HUES48 (cell line): Measurements from ENCODE around the gene FOXO1.

Source experiments
- H3K27ac ChIP-seq: one replicate; pipeline ENCODE4 v1.7.0; 2013; ENCODE audit warnings: low read depth, low read length, inconsistent platforms
- H3K27me3 ChIP-seq: 2 replicates; pipeline ENCODE4 v1.6.1; 2013; ENCODE audit warnings: mild to moderate bottlenecking, low read length; ENCODE audit not compliant: control insufficient read depth, insufficient read depth
- H3K36me3 ChIP-seq: 2 replicates; pipeline ENCODE4 v1.6.1; 2013; ENCODE audit warnings: low read length; ENCODE audit not compliant: control insufficient read depth, insufficient read depth
- H3K4me1 ChIP-seq: 2 replicates; pipeline ENCODE4 v1.6.1; 2013; ENCODE audit warnings: mild to moderate bottlenecking, low read length; ENCODE audit not compliant: control insufficient read depth, insufficient read depth
- H3K4me3 ChIP-seq: 2 replicates; pipeline ENCODE4 v1.5.1; 2013; ENCODE audit warnings: mild to moderate bottlenecking, low read depth, low read length
- H3K9ac ChIP-seq: 2 replicates; pipeline ENCODE4 v1.6.1; 2013; ENCODE audit warnings: mild to moderate bottlenecking, low read depth, low read length, moderate library complexity
- H3K9me3 ChIP-seq: 2 replicates; pipeline ENCODE4 v1.6.1; 2013; ENCODE audit warnings: low read length; ENCODE audit not compliant: control insufficient read depth, insufficient read depth

FOXO1 gene

DNA sequence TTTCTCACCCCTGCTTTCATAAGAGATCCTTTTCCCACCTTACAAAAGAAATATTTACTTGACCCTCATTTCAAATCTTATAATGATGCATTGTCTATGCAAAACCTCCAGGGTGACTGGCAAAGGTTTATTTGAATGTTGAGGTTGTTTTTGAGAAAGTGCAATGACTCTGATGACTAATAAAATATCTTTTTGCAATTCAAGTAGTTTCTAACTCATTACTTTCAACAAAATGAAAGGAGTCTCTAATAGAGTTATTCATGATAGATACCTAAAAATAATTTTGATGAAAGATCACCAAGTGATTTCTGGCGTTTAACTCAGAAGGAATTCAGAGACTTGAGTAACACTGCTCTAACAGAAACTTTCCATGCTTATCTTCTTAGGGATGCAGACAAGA lies 144.2 kb downstream of the FOXO1 start:
- H3K27me3 ChIP-seq, result no peaks in the 10 kb centered on the region
- H3K4me1 ChIP-seq, result peaks cover 7% of the 10 kb centered on the region
- no peak overlapping the region for H3K9ac ChIP-seq
- no peaks in the 10 kb centered on the region for H3K9me3 ChIP-seq
- no peak overlapping the region for H3K27ac ChIP-seq
- H3K36me3 ChIP-seq, result no peaks in the 10 kb centered on the region
- H3K4me3 ChIP-seq, result no peak overlapping the region

DNA sequence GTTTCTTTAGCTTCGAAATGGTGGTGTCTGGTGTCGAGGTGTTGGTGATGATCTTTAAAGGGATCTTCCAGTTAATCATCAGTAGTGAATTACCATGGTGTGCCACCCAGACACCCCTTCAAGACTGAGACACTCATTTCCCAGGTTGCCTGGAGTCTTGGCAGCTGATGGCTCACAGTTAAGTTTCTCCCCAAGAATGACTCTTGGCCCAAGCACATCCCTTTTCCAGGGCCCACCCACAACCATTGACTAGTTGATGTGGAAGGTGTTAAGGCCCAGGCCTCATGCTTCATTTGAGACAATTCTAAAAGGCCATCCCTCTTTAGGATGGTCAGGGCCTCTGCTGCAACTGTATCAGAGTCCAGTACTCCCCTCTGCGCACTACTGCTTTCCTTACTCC lies 145.5 kb downstream of the FOXO1 start:
- Histone ChIP-seq H3K27ac (no peak overlapping the region), H3K9ac (no peak overlapping the region), H3K27me3 (no peaks in the 10 kb centered on the region), H3K9me3 (no peaks in the 10 kb centered on the region), H3K4me3 (no peak overlapping the region), H3K36me3 (no peaks in the 10 kb centered on the region), H3K4me1 (peaks cover 9% of the 10 kb centered on the region)

DNA sequence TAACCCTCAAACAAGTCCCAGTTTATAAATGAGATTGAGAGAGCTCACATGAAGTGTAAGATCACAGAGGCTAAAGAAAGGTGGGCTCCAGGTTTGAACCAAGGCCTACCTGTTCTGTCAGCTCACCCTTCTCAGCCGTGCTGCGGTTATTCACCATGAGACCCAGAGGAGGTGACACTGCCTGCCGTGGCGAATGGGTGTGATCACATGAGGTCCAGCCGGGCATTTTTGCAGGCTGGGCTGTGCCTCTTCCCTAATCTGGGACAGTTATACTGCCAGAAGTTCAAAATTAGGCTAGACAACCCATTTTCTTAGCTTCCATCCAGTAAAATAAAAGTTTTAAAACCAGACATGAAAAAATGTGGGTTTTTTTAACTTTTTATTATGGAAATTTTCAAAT lies 146.8 kb downstream of the FOXO1 start:
- Histone ChIP-seq H3K27ac (no peak overlapping the region), H3K9ac (no peak overlapping the region), H3K4me3 (no peak overlapping the region), H3K36me3 (no peaks in the 10 kb centered on the region), H3K9me3 (no peaks in the 10 kb centered on the region), H3K4me1 (peaks cover 9% of the 10 kb centered on the region), H3K27me3 (no peaks in the 10 kb centered on the region)

DNA sequence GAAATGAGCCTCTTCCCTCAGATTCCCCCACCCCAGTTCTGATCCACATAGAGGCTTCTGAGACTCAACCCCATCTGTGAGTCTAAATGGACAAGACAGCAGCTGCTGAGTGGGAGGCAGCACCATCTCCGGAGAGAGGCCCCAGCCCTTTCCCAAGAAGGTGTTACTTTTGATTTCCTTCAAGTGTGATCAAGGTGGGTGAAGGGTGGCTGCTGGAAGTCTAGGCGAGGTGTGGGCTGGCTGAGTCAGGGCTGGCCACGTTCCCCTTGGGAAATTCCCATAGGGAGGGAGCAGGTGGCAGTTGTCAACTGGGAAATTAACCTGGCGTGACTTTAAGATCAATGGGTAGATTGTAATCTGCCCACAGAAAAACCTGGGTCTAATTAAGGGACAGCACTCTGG lies 148.0 kb downstream of the FOXO1 start:
- H3K36me3 ChIP-seq, result no peaks in the 10 kb centered on the region
- no peaks in the 10 kb centered on the region for H3K9me3 ChIP-seq
- H3K27ac ChIP-seq, result peak overlapping the region; percentile 16
- peaks cover 9% of the 10 kb centered on the region for H3K4me1 ChIP-seq
- H3K27me3 ChIP-seq, result no peaks in the 10 kb centered on the region
- no peak overlapping the region for H3K4me3 ChIP-seq
- no peak overlapping the region for H3K9ac ChIP-seq

DNA sequence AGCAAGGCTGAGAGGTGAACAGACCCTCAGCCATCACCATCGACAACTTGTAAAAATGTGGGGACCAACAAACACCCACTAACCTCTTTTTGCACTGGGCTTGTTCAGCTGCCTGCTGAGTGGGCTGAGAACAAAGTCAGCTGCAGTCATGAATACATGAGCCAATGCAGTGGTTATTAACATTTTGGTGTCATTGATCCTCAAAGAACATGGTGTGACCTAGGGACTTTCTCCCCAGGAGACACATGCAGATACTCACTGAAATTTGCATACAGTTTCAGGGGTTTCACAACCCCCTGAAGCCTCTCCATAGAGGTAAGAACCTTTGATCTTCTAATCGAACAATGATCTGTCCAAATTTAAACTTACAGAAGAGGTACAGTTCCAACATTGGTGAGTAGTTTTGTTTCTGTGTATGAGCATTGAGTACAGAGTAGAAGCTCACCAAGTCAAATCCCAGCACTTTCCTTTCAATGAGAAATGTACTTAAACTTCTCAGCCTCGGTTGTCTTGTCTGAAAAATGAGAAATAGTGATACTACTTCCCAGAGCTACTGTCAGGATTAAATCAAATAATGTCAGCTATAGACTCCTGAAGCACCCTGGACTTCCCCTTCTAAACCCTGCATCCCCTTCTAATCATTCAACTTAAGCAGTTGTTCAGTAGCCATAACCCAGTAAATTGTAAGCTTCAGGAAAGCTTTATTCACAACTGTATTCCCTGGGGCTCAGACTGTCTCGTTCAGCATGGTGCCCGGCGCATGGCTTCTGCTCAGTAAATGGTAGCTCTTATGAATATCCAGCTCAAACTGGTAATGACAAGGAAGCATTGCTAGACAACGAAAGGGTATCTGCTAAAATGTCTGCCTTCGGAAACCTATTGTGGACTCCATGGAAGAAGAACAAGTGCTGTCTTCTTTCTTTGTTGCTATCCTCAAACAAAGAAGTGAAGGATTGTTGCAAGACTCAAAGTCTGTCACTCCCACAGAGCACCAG lies 148.7 kb downstream of the FOXO1 start:
- Histone ChIP-seq H3K9me3 (no peaks in the 10 kb centered on the region), H3K36me3 (no peaks in the 10 kb centered on the region), H3K27ac (peak overlapping the region; percentile 16), H3K4me3 (no peak overlapping the region), H3K4me1 (peaks cover 9% of the 10 kb centered on the region), H3K27me3 (no peaks in the 10 kb centered on the region), H3K9ac (no peak overlapping the region)

DNA sequence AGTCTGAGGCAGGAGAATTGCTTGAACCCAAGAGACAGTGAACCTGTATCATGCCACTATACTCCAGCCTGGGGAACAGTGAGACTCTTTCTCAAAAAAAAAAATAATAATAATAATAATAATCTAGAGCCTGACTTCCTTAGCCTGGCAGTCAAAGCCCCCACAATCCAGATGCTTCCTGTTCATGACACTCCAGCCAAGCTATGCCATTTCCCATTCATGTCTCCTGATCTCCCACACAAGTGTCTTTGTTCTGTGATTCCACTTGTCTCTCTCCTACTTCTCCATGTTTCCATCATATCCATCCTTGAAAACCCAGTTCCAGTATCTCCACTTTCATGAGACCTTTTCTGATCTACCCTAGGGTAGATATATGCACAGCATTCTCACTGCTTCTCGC lies 150.7 kb downstream of the FOXO1 start:
- no peaks in the 10 kb centered on the region for H3K9me3 ChIP-seq
- no peaks in the 10 kb centered on the region for H3K27me3 ChIP-seq
- H3K27ac ChIP-seq, result no peak overlapping the region
- no peak overlapping the region for H3K4me3 ChIP-seq
- no peak overlapping the region for H3K9ac ChIP-seq
- no peaks in the 10 kb centered on the region for H3K36me3 ChIP-seq
- H3K4me1 ChIP-seq, result peaks cover 9% of the 10 kb centered on the region

DNA sequence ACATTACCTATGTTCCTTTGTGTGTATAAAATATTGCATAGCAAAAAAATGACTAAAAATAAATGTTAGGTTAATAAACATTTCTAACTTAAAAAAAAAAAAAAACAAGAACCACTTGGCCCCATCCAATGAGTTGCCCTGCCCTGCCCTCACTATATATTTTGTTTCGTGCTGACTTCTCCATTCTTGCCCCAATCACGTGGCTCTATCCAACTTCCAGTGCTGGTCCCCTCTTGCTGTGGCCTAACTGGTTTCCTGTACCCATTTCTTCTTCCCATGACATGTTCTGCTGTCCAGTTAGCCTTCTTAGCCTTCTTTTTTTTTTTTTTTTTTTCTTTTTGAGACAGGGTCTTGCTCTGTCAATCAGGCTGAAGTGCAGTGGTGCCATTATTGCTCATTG lies 151.6 kb downstream of the FOXO1 start:
- Histone ChIP-seq H3K27me3 (no peaks in the 10 kb centered on the region), H3K4me1 (peaks cover 9% of the 10 kb centered on the region), H3K9ac (no peak overlapping the region), H3K9me3 (no peaks in the 10 kb centered on the region), H3K4me3 (no peak overlapping the region), H3K27ac (no peak overlapping the region), H3K36me3 (no peaks in the 10 kb centered on the region)

DNA sequence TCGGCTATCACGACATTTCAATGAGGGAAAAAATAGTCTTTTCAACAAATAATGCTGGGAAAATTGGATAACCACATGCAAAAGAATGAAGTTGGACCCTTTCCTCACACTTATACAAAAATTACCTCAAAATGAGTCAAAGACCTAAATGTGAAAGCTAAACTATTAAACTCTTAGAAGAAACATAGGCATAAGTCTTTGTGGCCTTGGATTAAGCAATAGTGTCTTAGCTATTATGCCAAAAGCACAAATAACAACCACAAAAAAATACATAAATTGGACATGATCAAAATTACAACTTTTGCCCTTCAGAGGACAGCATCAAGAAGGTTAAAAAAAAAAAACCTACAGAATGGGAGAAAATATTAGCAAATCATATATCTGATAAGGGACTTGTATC lies 156.6 kb downstream of the FOXO1 start:
- Histone ChIP-seq H3K9me3 (no peaks in the 10 kb centered on the region), H3K4me3 (no peak overlapping the region), H3K36me3 (no peaks in the 10 kb centered on the region), H3K9ac (no peak overlapping the region), H3K27ac (no peak overlapping the region), H3K4me1 (no peaks in the 10 kb centered on the region), H3K27me3 (no peaks in the 10 kb centered on the region)

DNA sequence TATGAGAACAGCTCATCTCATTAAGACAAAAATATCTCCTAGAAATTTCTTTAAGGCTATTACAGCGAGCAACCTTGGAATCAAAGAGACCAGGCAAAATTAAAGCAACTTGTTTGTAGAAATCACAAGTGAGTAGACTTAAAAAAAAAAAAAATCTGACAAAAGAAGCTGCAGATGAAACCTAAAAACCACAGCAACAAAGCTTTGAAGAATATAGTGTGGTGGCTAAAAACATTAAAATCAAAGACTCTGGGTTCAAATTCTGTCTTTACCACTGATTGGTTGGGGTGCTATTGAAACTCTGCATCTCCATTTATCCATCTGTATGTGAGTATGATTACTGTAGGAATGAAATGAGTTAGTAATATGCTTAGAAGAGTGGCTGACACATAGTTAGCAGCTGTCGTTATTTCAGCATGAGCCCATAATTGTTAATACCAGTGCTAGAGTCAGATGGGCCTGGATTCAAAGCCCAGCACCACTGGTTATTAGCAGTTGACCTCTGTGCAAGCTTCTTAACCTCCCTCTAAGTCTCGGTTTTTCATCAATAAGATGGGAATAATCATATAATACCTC lies 157.6 kb downstream of the FOXO1 start:
- Histone ChIP-seq H3K27me3 (no peaks in the 10 kb centered on the region), H3K4me1 (no peaks in the 10 kb centered on the region), H3K9me3 (no peaks in the 10 kb centered on the region), H3K27ac (no peak overlapping the region), H3K36me3 (no peaks in the 10 kb centered on the region), H3K9ac (no peak overlapping the region), H3K4me3 (no peak overlapping the region)

DNA sequence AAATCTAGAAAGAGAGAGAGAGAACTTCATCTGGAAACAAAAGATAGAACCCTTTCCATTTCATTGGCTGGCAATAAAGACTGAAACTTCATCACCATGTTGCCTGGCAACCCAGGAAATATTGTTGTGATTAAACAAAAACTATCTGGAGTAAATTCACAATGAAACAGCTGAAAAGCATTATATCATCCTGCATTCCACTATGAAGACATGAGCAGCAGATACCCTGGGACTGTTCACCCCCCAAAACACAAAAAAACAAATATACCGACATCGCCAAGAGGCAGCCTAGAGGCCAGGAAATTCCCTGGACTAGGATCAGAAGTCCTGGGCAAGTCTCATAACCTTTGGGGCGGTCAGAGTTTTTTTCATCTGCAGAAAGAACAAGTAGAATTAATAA lies 158.3 kb downstream of the FOXO1 start:
- Histone ChIP-seq H3K36me3 (no peaks in the 10 kb centered on the region), H3K27ac (no peak overlapping the region), H3K4me1 (no peaks in the 10 kb centered on the region), H3K9me3 (no peaks in the 10 kb centered on the region), H3K27me3 (no peaks in the 10 kb centered on the region), H3K9ac (no peak overlapping the region), H3K4me3 (no peak overlapping the region)
